A549 treated with AZD9567 at 1 μM for 4 hours (cell line): Measurements from ENCODE around the gene ALDH1A2. TPM values are rescaled to one million over a fixed set of nuclear protein-coding genes. Genes with fewer than 3 reads are reported as not detected.

ENCODE experiments used
- total RNA-seq: library from RNA; stranded (reverse); fragments of 200-300 nt; extraction: Qiagen RNA extraction; gene quantifications from 5 replicates; pipeline ENCODE4 v1.2.3, GENCODE V29; 2022; ENCODE audit not compliant: insufficient read depth

Gene ALDH1A2
- 0.21 to 0.34 TPM in 2 of 5 replicates, not detected in the others for total RNA-seq

GRCh38 chr15:58065445-58066041, at the start of gene ALDH1A2:
Gene ALDH1A2, minus strand, starts transcription at chr15:58065711. Its CDS starts 61 bp downstream, at chr15:58065650.

Other genes starting within 250 kb of the ALDH1A2 start
- 0.08 to 0.15 TPM in 2 of 5 replicates, not detected in the others for gene AQP9, start 72.7 kb upstream of the ALDH1A2 start, total RNA-seq